ENCODE results near the gene PLXNA2. TPM values are rescaled to one million over a fixed set of nuclear protein-coding genes. Genes with fewer than 3 reads are reported as not detected.

Gene PLXNA2
- total RNA-seq, 4 donors from 2014 or later = 26.9 to 54.0 (median 46.1) TPM

- H3K4me3 ChIP-seq = no peak overlapping the region
- intact Hi-C loops (cut with DNase I) = no loop called here
- no peak for DNase-seq
- peaks cover 0 to 46% (median 0%) of the 10 kb centered on the region in 3 donors for H3K36me3 ChIP-seq
- peaks cover 9 to 68% (median 32%) of the 10 kb centered on the region in 3 donors for H3K4me1 ChIP-seq
- H3K27me3 ChIP-seq = no peaks in the 10 kb centered on the region
- TF ChIP-seq CTCF (IDR thresholded peaks at IDR 0.05) = no peak
- no peaks in the 10 kb centered on the region for H3K9me3 ChIP-seq
- WGBS, 2 donors = 42 to 58% methylated on average over 2 to 3 of the region's 3 CpGs
- H3K27ac ChIP-seq = no peak overlapping the region
These were observed 66.5 kb downstream of the PLXNA2 start for GRCh38 chr1:208177656-208178055.

- peaks cover 8 to 66% (median 26%) of the 10 kb centered on the region in 3 donors for H3K4me1 ChIP-seq
- TF ChIP-seq CTCF (IDR thresholded peaks at IDR 0.05) = no peak
- TF ChIP-seq POLR2A (IDR thresholded peaks at IDR 0.05) = no peak
- H3K27me3 ChIP-seq = no peaks in the 10 kb centered on the region
- H3K36me3 ChIP-seq = peaks cover 0 to 56% (median 0%) of the 10 kb centered on the region in 3 donors
- H3K27ac ChIP-seq = no peak overlapping the region
- intact Hi-C loops (cut with DNase I) = no loop called here
- DNase-seq = no peak
- WGBS, 2 donors = 88 to 93% methylated on average over 3 of the region's 3 CpGs
- no peaks in the 10 kb centered on the region for H3K9me3 ChIP-seq
- no peak overlapping the region for H3K4me3 ChIP-seq
These were observed 67.5 kb downstream of the PLXNA2 start for GRCh38 chr1:208176649-208177048.

GRCh38 chr1:208175508-208175895, 68.7 kb downstream of the PLXNA2 start:
- no peak for TF ChIP-seq CTCF (IDR thresholded peaks at IDR 0.05)
- TF ChIP-seq POLR2A (IDR thresholded peaks at IDR 0.05) = no peak
- H3K27me3 ChIP-seq = no peaks in the 10 kb centered on the region
- peaks cover 0 to 56% (median 0%) of the 10 kb centered on the region in 3 donors for H3K36me3 ChIP-seq
- peaks cover 0 to 62% (median 16%) of the 10 kb centered on the region in 3 donors for H3K4me1 ChIP-seq
- H3K4me3 ChIP-seq = no peak overlapping the region
- intact Hi-C loops (cut with DNase I) = no loop called here
- no peak for DNase-seq
- no peaks in the 10 kb centered on the region for H3K9me3 ChIP-seq
- H3K27ac ChIP-seq = no peak overlapping the region

GRCh38 chr1:208174731-208175507, 69.3 kb downstream of the PLXNA2 start:
- H3K4me3 ChIP-seq = no peak overlapping the region
- no peaks in the 10 kb centered on the region for H3K9me3 ChIP-seq
- TF ChIP-seq POLR2A (IDR thresholded peaks at IDR 0.05) = no peak
- TF ChIP-seq CTCF (IDR thresholded peaks at IDR 0.05) = no peak
- intact Hi-C loops (cut with DNase I) = no loop called here
- 67 to 86% methylated on average over 5 to 6 of the region's 6 CpGs for WGBS, 2 donors
- no peaks in the 10 kb centered on the region for H3K27me3 ChIP-seq
- no peak for DNase-seq
- peaks cover 0 to 60% (median 15%) of the 10 kb centered on the region in 3 donors for H3K4me1 ChIP-seq
- H3K27ac ChIP-seq = no peak overlapping the region
- H3K36me3 ChIP-seq = peaks cover 0 to 51% (median 0%) of the 10 kb centered on the region in 3 donors

GRCh38 chr1:208174200-208174599, 70.0 kb downstream of the PLXNA2 start:
- peaks cover 0 to 53% (median 10%) of the 10 kb centered on the region in 3 donors for H3K4me1 ChIP-seq
- DNase-seq = no peak
- no peak for TF ChIP-seq CTCF (IDR thresholded peaks at IDR 0.05)
- no peak for TF ChIP-seq POLR2A (IDR thresholded peaks at IDR 0.05)
- H3K27ac ChIP-seq = no peak overlapping the region
- no peaks in the 10 kb centered on the region for H3K27me3 ChIP-seq
- intact Hi-C loops (cut with DNase I) = no loop called here
- H3K36me3 ChIP-seq = peaks cover 0 to 52% (median 0%) of the 10 kb centered on the region in 3 donors
- H3K9me3 ChIP-seq = no peaks in the 10 kb centered on the region
- H3K4me3 ChIP-seq = no peak overlapping the region
- 81 to 95% methylated on average over 2 to 4 of the region's 5 CpGs for WGBS, 2 donors

Data from esophagus squamous epithelium (tissue), 5 donors.